GM19023 (cell line): ENCODE results near the gene GPR132.

Source experiments
- ATAC-seq: cut with Tn5 transposase; IDR thresholded peaks from one replicate; pipeline ENCODE4 v1.9.1; 2021; ENCODE audit warnings: mild to moderate bottlenecking, moderate library complexity; ENCODE audit not compliant: unreplicated experiment

Gene GPR132

DNA sequence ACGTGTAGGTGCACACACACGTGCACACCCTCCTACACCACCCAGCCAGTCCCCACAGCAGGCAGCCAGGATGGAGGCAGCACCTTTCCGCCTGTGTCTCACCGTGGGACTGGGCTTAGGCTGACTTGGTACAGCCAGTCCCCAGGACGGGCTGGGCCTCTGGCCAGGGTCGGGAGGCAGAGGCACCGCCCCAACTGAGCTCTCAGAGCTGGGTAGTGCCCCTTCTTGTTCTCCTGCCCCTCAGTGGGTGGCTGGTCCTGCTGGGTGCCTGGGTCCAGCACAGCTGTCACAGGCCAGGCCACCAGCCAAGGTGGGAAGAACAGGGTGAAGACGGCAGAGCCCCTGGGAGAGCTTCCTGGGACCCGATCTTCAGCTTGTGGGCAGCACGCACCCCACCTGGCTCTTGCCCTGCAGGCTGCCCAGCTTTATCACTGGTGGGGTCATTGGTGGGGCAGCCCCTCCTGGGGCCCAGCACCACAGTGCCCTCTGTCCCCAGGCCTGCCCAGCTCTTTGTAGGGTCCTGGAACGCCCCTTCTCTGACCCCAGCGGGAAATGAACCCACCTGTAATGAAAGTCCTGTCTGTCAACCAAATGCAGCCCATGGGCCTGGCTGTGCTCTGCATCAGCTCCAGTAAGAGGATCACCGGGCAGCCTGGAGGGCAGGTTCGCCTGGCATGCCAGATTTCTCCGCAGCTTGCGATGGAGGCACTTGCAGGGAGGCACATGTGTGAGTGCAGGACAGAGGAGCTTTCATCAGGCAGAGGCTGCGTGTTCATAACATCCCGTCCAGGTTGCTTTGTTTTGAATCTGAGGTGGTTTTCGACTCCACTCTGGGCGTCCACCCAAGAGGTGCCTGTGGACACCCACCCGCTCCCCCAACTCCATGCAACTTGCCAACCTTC is 59.0 kb downstream of the GPR132 start:
- ATAC-seq, result no peak

DNA sequence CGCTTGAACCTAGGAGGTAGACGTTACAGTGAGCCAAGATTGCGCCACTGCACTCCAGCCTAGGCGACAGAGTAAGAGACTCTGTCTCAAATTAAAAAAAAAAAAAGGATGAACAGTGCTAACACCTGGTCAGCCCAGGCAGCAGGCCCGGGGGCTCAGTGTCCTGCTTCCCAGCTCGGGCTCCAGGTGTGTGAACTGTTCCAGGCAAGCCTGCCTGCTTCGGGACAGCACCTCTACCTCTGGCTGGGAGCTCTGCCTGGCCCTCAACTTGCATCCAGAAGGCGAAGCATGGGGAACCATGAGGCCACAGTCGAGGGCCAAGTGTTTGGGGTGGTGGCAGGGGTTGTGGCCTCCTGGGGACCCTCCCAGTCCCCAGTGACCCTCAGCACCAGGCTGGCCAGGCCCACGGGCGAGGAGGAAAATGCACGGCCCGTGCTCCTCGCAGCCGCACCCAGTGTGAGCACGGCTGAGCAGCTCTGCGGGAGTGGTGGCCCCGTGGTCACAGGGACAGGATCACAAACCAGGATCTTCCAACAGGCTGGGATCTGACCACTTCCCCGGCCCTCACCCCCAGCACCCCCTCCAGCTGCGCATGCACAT is 59.8 kb downstream of the GPR132 start:
- ATAC-seq, result no peak
